ENCODE results near the gene MOBP. TPM values are rescaled to one million over a fixed set of nuclear protein-coding genes. Genes with fewer than 3 reads are reported as not detected.

MOBP gene
- polyA plus RNA-seq, 1 donor (not counting 4 experiments of a cell fraction or from before 2014, with no cell fraction given): not detected

GRCh38 chr3:39474126-39474515, 6.6 kb downstream of the MOBP start:
- dilution Hi-C loops (cut with MboI; ENCODE audit: extremely low pct_ligation_motif_present, low sequenced_read_pairs): no loop called here
- no peak for DNase-seq (ENCODE audit: low read depth, low spot score)
- Histone ChIP-seq H3K9me1 (ENCODE audit: control insufficient read depth, extremely low read depth, insufficient read depth, low read length) (no peaks in the 10 kb centered on the region), H3K4me1 (ENCODE audit: control insufficient read depth, extremely low read depth, insufficient read depth, low read length) (no peaks in the 10 kb centered on the region), H3K79me2 (ENCODE audit: control insufficient read depth, insufficient read depth, low read length) (no peaks in the 10 kb centered on the region), H3K4me2 (ENCODE audit: control insufficient read depth, extremely low read depth, insufficient read depth, low read depth, low read length) (no peak overlapping the region), H3K27me3 (ENCODE audit: control insufficient read depth, extremely low read depth, insufficient read depth, low read length) (no peaks in the 10 kb centered on the region), H3K9ac (ENCODE audit: control insufficient read depth, extremely low read depth, insufficient read depth, low read length) (no peak overlapping the region), H3K27ac (ENCODE audit: control insufficient read depth, insufficient read depth, low read length) (no peak overlapping the region), H3K4me3 (ENCODE audit: control insufficient read depth in 2 of 3, extremely low read depth in 1 of 3, insufficient read depth in 2 of 3, low read depth in 1 of 3, low read length in 3 of 3) (no peak overlapping the region), H3K36me3 (ENCODE audit: control insufficient read depth in 2 of 2, extremely low read depth in 1 of 2, insufficient read depth in 2 of 2, low read length in 2 of 2) (no peaks in the 10 kb centered on the region), H4K20me1 (ENCODE audit: control insufficient read depth, extremely low read depth, insufficient read depth, low read length) (no peaks in the 10 kb centered on the region), H2AFZ (ENCODE audit: control insufficient read depth, low read length) (no peak overlapping the region), H3K9me3 (ENCODE audit: control insufficient read depth, low read depth, low read length) (no peaks in the 10 kb centered on the region)
- no peak for FAIRE-seq
- TF ChIP-seq, protein P1, sequence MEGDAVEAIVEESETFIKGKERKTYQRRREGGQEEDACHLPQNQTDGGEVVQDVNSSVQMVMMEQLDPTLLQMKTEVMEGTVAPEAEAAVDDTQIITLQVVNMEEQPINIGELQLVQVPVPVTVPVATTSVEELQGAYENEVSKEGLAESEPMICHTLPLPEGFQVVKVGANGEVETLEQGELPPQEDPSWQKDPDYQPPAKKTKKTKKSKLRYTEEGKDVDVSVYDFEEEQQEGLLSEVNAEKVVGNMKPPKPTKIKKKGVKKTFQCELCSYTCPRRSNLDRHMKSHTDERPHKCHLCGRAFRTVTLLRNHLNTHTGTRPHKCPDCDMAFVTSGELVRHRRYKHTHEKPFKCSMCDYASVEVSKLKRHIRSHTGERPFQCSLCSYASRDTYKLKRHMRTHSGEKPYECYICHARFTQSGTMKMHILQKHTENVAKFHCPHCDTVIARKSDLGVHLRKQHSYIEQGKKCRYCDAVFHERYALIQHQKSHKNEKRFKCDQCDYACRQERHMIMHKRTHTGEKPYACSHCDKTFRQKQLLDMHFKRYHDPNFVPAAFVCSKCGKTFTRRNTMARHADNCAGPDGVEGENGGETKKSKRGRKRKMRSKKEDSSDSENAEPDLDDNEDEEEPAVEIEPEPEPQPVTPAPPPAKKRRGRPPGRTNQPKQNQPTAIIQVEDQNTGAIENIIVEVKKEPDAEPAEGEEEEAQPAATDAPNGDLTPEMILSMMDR (optimal IDR thresholded peaks at IDR 0.05 in 1 of 3, IDR thresholded peaks at IDR 0.05 in 1 of 3, conservative IDR thresholded peaks at IDR 0.05 in 1 of 3; ENCODE audit: extremely low read depth in 1 of 3, insufficient read depth in 2 of 3, low read length in 3 of 3): no peak
- no peak for TF ChIP-seq EZH2 (IDR thresholded peaks at IDR 0.05; ENCODE audit: low read length)

DNA sequence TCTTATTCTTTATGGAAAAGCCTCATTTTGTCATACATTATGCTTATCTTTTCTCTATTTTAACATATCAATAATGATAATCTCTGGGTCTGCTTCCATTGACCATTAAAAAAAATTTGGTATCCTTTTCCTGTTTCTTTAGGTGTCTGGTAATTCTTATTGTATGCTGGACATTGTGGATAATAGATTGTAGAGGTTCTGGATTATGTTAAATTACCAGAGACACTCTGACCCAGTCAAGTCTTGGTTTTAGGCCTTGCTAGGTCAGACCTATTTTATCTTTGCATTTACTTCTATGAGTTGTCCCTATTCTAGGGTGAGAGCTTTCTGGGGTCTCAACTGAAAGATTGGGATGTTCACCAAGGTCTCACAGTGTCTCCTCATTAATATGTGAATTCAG, 9.3 kb downstream of the MOBP start:
- dilution Hi-C loops (cut with MboI; ENCODE audit: extremely low pct_ligation_motif_present, low sequenced_read_pairs): no loop called here
- no peaks in the 10 kb centered on the region for H3K9me3 ChIP-seq (ENCODE audit: control insufficient read depth, low read depth, low read length)
- DNase-seq (ENCODE audit: low read depth, low spot score) (no peak), FAIRE-seq (no peak)
- H3K9me1 ChIP-seq (ENCODE audit: control insufficient read depth, extremely low read depth, insufficient read depth, low read length): no peaks in the 10 kb centered on the region
- no peak overlapping the region for H2AFZ ChIP-seq (ENCODE audit: control insufficient read depth, low read length)
- H3K27me3 ChIP-seq (ENCODE audit: control insufficient read depth, extremely low read depth, insufficient read depth, low read length): peaks cover 4% of the 10 kb centered on the region
- H3K4me1 ChIP-seq (ENCODE audit: control insufficient read depth, extremely low read depth, insufficient read depth, low read length): no peaks in the 10 kb centered on the region
- H3K79me2 ChIP-seq (ENCODE audit: control insufficient read depth, insufficient read depth, low read length): no peaks in the 10 kb centered on the region
- H4K20me1 ChIP-seq (ENCODE audit: control insufficient read depth, extremely low read depth, insufficient read depth, low read length): no peaks in the 10 kb centered on the region
- no peak for TF ChIP-seq EZH2 (IDR thresholded peaks at IDR 0.05; ENCODE audit: low read length)
- TF ChIP-seq, protein P1 (optimal IDR thresholded peaks at IDR 0.05 in 1 of 3, IDR thresholded peaks at IDR 0.05 in 1 of 3, conservative IDR thresholded peaks at IDR 0.05 in 1 of 3; ENCODE audit: extremely low read depth in 1 of 3, insufficient read depth in 2 of 3, low read length in 3 of 3): no peak
- no peaks in the 10 kb centered on the region for H3K36me3 ChIP-seq (ENCODE audit: control insufficient read depth in 2 of 2, extremely low read depth in 1 of 2, insufficient read depth in 2 of 2, low read length in 2 of 2)
- H3K4me2 ChIP-seq (ENCODE audit: control insufficient read depth, extremely low read depth, insufficient read depth, low read depth, low read length): no peak overlapping the region
- no peak overlapping the region for H3K4me3 ChIP-seq (ENCODE audit: control insufficient read depth in 2 of 3, extremely low read depth in 1 of 3, insufficient read depth in 2 of 3, low read depth in 1 of 3, low read length in 3 of 3)
- H3K9ac ChIP-seq (ENCODE audit: control insufficient read depth, extremely low read depth, insufficient read depth, low read length): no peak overlapping the region
- H3K27ac ChIP-seq (ENCODE audit: control insufficient read depth, insufficient read depth, low read length): no peak overlapping the region
